Activated naive CD4-positive, alpha-beta T cell treated with anti-CD3 and anti-CD28 coated beads, Interleukin-2, amount 50 U/mL, for 24 hours (primary cell): ENCODE results near the gene PRDM16.

Source experiments
- H3K27ac Mint-ChIP-seq: one replicate; pipeline ENCODE4 v1.8.0; 2021; ENCODE audit warnings: mild to moderate bottlenecking, mixed read lengths
- H3K27me3 Mint-ChIP-seq: one replicate; pipeline ENCODE4 v1.8.0; 2021; ENCODE audit warnings: mixed read lengths
- H3K36me3 Mint-ChIP-seq: one replicate; pipeline ENCODE4 v1.8.0; 2021; ENCODE audit warnings: mixed read lengths
- H3K4me1 Mint-ChIP-seq: one replicate; pipeline ENCODE4 v1.8.0; 2021; ENCODE audit warnings: mixed read lengths
- H3K4me3 Mint-ChIP-seq: one replicate; pipeline ENCODE4 v1.8.0; 2021; ENCODE audit warnings: mild to moderate bottlenecking, mixed read lengths
- H3K9me3 Mint-ChIP-seq: one replicate; pipeline ENCODE4 v1.8.0; 2021; ENCODE audit warnings: mixed read lengths

PRDM16 gene

GRCh38 chr1:3111348-3112021 is 42.5 kb downstream of the PRDM16 start:
- H3K9me3 Mint-ChIP-seq, result no peaks in the 10 kb centered on the region
- no peaks in the 10 kb centered on the region for H3K4me1 Mint-ChIP-seq
- no peaks in the 10 kb centered on the region for H3K27me3 Mint-ChIP-seq
- H3K36me3 Mint-ChIP-seq, result no peaks in the 10 kb centered on the region
- no peak overlapping the region for H3K27ac Mint-ChIP-seq
- H3K4me3 Mint-ChIP-seq, result no peak overlapping the region

- no peak overlapping the region for H3K27ac Mint-ChIP-seq
- no peaks in the 10 kb centered on the region for H3K9me3 Mint-ChIP-seq
- no peaks in the 10 kb centered on the region for H3K36me3 Mint-ChIP-seq
- no peaks in the 10 kb centered on the region for H3K27me3 Mint-ChIP-seq
- no peak overlapping the region for H3K4me3 Mint-ChIP-seq
- no peaks in the 10 kb centered on the region for H3K4me1 Mint-ChIP-seq
Measured at GRCh38 chr1:3112526-3112925, 43.5 kb downstream of the PRDM16 start.

DNA sequence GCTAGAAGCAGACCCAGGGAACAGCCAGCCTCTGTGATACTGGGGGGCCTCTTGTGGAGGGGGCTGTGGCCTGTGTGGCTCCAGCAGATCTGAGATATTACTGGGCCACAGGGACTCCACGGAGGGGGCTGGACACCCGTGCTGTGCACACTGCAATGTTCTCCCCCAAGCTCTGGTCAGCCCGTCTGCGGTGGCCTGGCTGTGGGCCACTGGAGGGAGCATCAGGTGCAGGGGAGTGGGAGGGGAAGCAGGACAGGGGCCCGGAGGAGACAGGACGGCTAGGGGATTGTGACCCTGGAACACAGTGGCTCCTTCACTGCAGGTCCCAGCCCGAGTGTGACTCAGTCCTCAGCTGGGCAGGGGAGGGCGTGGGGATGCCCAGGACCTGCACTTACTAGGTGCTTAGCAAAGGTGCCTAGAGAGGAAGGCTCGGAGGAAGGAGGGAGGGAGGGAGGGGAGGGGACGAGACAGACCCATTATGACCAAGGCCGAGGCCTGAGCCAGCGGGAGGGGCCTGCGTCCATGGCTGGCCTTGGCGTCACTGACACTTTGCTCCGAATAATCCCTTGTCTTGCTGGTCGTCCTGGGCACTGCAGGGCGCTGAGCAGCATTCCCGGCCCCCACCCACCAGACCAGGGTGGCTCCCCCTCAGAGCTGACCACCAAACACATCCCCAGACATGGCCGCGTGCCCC is 44.2 kb downstream of the PRDM16 start:
- Mint-ChIP-seq H3K27ac (no peak overlapping the region), H3K4me1 (no peaks in the 10 kb centered on the region), H3K9me3 (no peaks in the 10 kb centered on the region), H3K36me3 (no peaks in the 10 kb centered on the region), H3K27me3 (no peaks in the 10 kb centered on the region), H3K4me3 (no peak overlapping the region)

GRCh38 chr1:3113741-3114056 is 44.7 kb downstream of the PRDM16 start:
- H3K36me3 Mint-ChIP-seq, result no peaks in the 10 kb centered on the region
- no peaks in the 10 kb centered on the region for H3K4me1 Mint-ChIP-seq
- no peak overlapping the region for H3K27ac Mint-ChIP-seq
- no peaks in the 10 kb centered on the region for H3K9me3 Mint-ChIP-seq
- no peaks in the 10 kb centered on the region for H3K27me3 Mint-ChIP-seq
- no peak overlapping the region for H3K4me3 Mint-ChIP-seq

GRCh38 chr1:3114131-3114744 is 45.2 kb downstream of the PRDM16 start:
- Mint-ChIP-seq H3K9me3 (no peaks in the 10 kb centered on the region), H3K4me3 (no peak overlapping the region), H3K4me1 (no peaks in the 10 kb centered on the region), H3K27me3 (no peaks in the 10 kb centered on the region), H3K36me3 (no peaks in the 10 kb centered on the region), H3K27ac (no peak overlapping the region)

- no peaks in the 10 kb centered on the region for H3K9me3 Mint-ChIP-seq
- H3K27ac Mint-ChIP-seq, result no peak overlapping the region
- no peaks in the 10 kb centered on the region for H3K27me3 Mint-ChIP-seq
- no peaks in the 10 kb centered on the region for H3K4me1 Mint-ChIP-seq
- no peaks in the 10 kb centered on the region for H3K36me3 Mint-ChIP-seq
- no peak overlapping the region for H3K4me3 Mint-ChIP-seq
Measured at GRCh38 chr1:3114846-3115245, 45.8 kb downstream of the PRDM16 start.

DNA sequence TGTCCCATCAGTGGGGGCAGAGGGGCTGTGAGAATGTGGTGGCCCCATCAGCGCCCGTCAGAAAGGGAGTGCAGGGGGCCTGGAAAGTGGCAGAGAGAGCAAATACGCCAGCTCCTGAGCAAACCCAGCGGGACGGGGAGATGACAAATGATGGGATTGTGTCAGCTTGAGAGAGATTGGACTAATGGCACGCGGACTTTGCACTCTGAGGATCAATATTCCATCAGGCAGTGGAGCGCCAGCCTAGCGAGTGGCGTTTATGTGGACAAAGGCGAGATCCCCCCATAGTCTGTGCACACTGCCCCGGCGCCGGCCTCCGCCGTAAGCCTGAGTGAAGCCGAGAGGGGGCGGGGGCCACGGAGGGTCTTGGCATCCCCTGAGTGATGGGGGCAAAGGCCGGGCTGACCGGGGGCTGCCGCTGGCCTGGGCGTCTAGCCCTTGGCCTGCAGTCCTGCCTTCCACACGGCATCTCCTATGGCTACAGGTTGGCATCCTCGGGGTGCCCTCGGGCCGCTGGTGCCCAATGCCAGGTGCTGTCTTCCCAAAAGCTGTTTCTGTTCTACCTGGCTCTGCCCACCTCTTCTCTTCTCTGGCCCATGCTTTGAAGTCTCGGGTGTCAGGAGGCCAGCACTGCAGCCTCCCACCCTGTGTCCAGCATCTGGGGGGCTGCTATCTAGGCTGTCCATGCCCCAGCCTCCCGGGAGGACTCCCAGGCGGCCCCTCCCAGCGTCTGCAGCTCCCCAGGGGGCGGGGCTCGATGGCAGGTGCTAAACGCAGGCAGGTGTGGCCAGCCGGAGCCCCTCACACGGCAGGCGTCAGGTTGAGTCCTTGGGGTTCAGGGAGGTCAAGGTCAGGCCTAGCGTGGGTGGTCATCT is 46.5 kb downstream of the PRDM16 start:
- H3K36me3 Mint-ChIP-seq, result no peaks in the 10 kb centered on the region
- no peaks in the 10 kb centered on the region for H3K4me1 Mint-ChIP-seq
- no peaks in the 10 kb centered on the region for H3K9me3 Mint-ChIP-seq
- no peak overlapping the region for H3K27ac Mint-ChIP-seq
- no peaks in the 10 kb centered on the region for H3K27me3 Mint-ChIP-seq
- H3K4me3 Mint-ChIP-seq, result no peak overlapping the region

DNA sequence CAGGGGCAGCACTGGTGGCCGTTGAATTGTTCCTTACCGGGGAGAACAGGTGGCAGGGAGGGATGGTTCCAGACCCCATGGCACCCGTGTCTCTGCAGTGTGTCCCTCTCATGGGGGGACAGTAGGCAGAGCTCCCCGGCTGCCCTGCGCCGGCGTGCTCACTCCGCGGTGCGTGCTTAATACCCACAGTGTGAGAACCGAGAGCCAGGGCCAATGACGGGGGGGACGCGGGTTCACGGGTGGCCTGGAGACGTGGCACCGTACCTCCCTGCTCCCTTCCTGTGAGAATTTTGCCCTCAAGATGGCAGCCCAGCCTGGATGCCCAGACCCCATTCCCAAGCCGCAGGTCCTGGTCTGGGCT is 47.1 kb downstream of the PRDM16 start:
- Mint-ChIP-seq H3K27me3 (no peaks in the 10 kb centered on the region), H3K9me3 (no peaks in the 10 kb centered on the region), H3K36me3 (no peaks in the 10 kb centered on the region), H3K27ac (no peak overlapping the region), H3K4me3 (no peak overlapping the region), H3K4me1 (no peaks in the 10 kb centered on the region)

DNA sequence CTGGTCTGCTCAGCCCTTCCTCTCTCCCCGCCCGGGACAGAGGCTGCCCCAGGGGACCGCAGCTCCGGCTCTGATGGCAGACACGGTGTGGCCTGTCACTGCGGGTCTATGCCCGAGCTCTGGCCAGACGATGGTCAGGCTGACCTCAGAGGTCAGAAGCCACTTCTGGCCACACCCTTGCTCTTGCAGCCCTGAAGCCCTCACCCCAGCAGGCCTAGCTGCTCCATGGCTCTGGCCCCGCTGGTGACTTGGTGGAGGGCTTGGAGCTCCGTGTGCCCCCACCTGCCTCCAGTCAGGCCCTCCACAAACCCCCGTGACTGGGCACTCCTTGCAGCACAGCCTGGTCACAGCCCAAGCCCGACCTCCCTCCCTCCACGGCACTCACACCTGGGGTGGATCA is 47.6 kb downstream of the PRDM16 start:
- Mint-ChIP-seq H3K27me3 (no peaks in the 10 kb centered on the region), H3K4me1 (no peaks in the 10 kb centered on the region), H3K36me3 (no peaks in the 10 kb centered on the region), H3K4me3 (no peak overlapping the region), H3K9me3 (no peaks in the 10 kb centered on the region), H3K27ac (no peak overlapping the region)

GRCh38 chr1:3117879-3118278 is 48.9 kb downstream of the PRDM16 start:
- H3K4me3 Mint-ChIP-seq, result no peak overlapping the region
- no peaks in the 10 kb centered on the region for H3K27me3 Mint-ChIP-seq
- H3K27ac Mint-ChIP-seq, result no peak overlapping the region
- no peaks in the 10 kb centered on the region for H3K4me1 Mint-ChIP-seq
- no peaks in the 10 kb centered on the region for H3K9me3 Mint-ChIP-seq
- H3K36me3 Mint-ChIP-seq, result no peaks in the 10 kb centered on the region

DNA sequence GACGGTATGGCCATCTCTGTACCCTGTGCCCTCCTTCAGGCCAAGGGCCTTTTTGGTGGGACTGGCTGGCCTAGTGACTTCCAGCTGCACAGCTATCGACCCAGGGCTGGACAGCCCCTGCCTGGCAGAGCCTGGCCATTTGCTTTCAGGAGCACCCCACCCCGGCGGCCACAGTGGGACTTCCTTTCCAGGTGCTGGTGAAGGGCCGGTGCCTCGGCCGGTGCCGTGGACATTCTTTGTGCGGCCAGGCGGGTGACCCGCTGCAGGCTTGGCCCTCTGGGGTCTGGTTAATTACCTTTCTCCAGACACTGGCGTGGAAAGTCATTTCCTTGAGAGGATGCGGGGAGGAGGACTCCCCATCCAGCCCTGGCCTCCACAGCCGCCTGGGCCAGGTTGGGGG is 50.1 kb downstream of the PRDM16 start:
- Mint-ChIP-seq H3K4me3 (no peak overlapping the region), H3K27me3 (no peaks in the 10 kb centered on the region), H3K9me3 (no peaks in the 10 kb centered on the region), H3K4me1 (no peaks in the 10 kb centered on the region), H3K27ac (no peak overlapping the region), H3K36me3 (no peaks in the 10 kb centered on the region)

DNA sequence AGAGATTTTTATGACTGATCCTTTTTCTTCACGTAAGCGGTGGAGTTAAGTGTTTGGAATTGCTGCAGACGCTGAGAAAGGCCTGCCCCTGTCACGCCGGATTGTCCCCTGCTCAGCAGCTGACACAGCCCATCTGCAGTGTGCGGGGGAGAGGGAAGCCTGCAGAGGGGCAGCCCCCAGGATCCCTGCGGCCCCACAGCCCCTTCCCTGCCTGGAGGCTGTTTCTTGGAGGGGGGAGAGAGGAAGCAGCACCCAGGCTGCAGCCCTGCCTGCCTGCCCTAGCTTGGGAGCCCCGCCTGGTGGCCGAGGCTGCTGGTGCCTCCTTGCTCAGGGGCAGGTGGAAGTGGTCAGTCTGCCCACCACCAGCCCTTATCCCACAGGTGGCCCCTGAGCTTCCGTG is 50.7 kb downstream of the PRDM16 start:
- Mint-ChIP-seq H3K27me3 (no peaks in the 10 kb centered on the region), H3K27ac (no peak overlapping the region), H3K36me3 (no peaks in the 10 kb centered on the region), H3K4me1 (no peaks in the 10 kb centered on the region), H3K9me3 (no peaks in the 10 kb centered on the region), H3K4me3 (no peak overlapping the region)

DNA sequence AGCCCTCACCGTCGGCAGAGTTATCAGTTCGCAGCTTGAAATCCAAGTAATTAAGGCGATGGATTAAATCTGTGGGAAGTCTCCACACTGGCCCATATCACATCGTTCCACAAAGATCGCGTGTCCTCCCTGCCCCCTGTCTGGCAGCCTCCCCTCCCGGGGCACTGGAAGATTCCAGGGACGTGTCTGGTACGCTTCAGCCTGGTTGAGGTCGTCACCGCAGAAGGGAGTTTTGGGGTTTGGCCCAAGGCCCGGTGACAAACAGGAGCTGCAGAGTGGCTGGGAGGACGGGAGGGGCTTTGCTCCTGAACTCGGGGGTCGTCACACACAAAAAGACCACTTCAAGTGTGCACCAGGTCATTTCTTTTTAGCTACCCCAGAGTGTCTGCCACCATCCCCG is 51.1 kb downstream of the PRDM16 start:
- Mint-ChIP-seq H3K4me1 (no peaks in the 10 kb centered on the region), H3K27me3 (no peaks in the 10 kb centered on the region), H3K4me3 (no peak overlapping the region), H3K36me3 (no peaks in the 10 kb centered on the region), H3K27ac (no peak overlapping the region), H3K9me3 (no peaks in the 10 kb centered on the region)

DNA sequence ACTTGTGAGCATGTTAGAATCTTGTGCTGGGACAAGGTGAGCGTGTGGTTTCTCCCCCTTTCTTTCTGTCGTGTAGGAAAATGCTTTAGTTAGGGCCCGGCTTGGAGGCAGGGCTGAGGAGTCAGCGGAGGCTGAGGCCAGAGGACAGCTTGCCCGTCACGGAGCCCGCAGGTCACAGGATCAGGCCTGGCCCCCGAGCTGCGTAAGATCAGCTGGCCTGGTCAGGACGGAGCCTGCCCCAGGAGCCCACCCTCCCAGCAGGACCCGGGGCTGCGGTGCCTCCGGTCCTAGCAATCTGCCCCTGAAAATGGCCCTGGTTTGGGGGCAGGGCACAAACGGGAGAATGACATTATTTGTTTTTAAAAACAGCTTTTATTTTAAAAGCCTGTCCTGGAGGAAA is 52.0 kb downstream of the PRDM16 start:
- Mint-ChIP-seq H3K27ac (no peak overlapping the region), H3K9me3 (no peaks in the 10 kb centered on the region), H3K4me3 (no peak overlapping the region), H3K27me3 (no peaks in the 10 kb centered on the region), H3K36me3 (no peaks in the 10 kb centered on the region), H3K4me1 (no peaks in the 10 kb centered on the region)

DNA sequence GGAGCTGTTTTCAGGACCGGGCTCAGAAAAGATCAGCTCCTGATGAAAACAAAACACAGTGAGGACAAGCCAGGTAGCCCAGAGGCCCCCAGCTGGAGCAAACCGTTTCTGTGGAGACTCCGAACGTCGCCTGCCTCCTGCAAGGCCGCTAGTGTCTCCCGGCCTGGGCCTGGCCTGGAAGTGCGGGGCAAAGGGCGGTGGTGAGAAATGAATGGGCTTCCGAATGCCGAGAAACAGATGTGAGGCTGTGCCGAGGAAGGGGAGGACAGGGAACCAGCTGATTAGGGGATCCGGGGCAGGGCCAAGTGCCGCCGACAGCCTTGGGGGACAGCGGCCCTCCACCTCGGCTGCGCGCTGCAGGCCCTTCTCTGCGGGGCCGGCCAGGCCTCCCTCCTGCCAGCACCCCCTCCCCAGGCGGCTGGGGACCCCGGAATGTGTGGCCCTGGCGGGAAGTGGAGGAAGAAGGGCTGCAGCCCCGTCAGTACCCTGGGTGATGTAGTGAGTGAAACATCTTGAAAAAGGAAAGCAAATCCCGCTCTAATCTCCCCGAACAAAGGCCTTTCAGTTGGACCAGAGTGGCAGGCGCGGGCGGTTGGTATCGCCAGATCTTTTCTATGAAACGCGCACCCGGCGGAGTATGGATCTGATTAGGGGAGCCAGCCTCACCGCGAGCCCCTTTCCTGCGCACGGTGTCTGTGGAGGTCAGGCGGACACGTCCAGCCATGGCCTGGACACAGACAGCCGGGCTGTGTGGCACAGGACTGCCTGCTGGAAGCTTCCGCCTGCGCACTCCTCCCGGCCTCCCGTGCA is 52.6 kb downstream of the PRDM16 start:
- Mint-ChIP-seq H3K4me1 (no peaks in the 10 kb centered on the region), H3K4me3 (no peak overlapping the region), H3K36me3 (no peaks in the 10 kb centered on the region), H3K27ac (no peak overlapping the region), H3K9me3 (no peaks in the 10 kb centered on the region), H3K27me3 (no peaks in the 10 kb centered on the region)
